H9 (cell line): ENCODE results near the gene KIZ. TPM values are rescaled to one million over a fixed set of nuclear protein-coding genes. Genes with fewer than 3 reads are reported as not detected.

Experiments
- DNase-seq: peaks from one replicate; pipeline ENCODE4 v3.0.0-alpha.2; 2017
- H2AFZ ChIP-seq: one replicate; pipeline ENCODE4 v1.6.1; 2013; ENCODE audit warnings: mild to moderate bottlenecking, low read length, control low read depth, moderate library complexity
- H2AK5ac ChIP-seq: 2 replicates; pipeline ENCODE4 v1.6.1; 2013; ENCODE audit warnings: low read length, control low read depth, mixed read lengths; ENCODE audit not compliant: insufficient read length
- H2BK120ac ChIP-seq: one replicate; pipeline ENCODE4 v1.6.1; 2013; ENCODE audit warnings: low read depth, mild to moderate bottlenecking, low read length, control low read depth, inconsistent platforms; ENCODE audit not compliant: poor library complexity, severe bottlenecking
- H2BK12ac ChIP-seq: 2 replicates; pipeline ENCODE4 v1.6.1; 2013; ENCODE audit warnings: low read length, control low read depth, mixed read lengths, low read depth; ENCODE audit not compliant: insufficient read length
- H2BK15ac ChIP-seq: 2 replicates; pipeline ENCODE4 v1.6.1; 2013; ENCODE audit warnings: low read depth, low read length, control low read depth
- H2BK20ac ChIP-seq: one replicate; pipeline ENCODE4 v1.6.1; 2013; ENCODE audit warnings: low read depth, mild to moderate bottlenecking, low read length, control low read depth, inconsistent platforms; ENCODE audit not compliant: poor library complexity, severe bottlenecking
- H2BK5ac ChIP-seq: 2 replicates; pipeline ENCODE4 v1.6.1; 2013; ENCODE audit warnings: low read length, control low read depth, mixed read lengths; ENCODE audit not compliant: insufficient read length
- H3K14ac ChIP-seq: 2 replicates; pipeline ENCODE4 v1.6.1; 2013; ENCODE audit warnings: low read length, control low read depth; ENCODE audit not compliant: insufficient read depth
- H3K18ac ChIP-seq: 2 replicates; pipeline ENCODE4 v1.6.1; 2013; ENCODE audit warnings: low read depth, mild to moderate bottlenecking, mixed read lengths, low read length, control low read depth; ENCODE audit not compliant: insufficient read length
- H3K23ac ChIP-seq: 2 replicates; pipeline ENCODE4 v1.6.1; 2013; ENCODE audit warnings: low read length, control low read depth, mixed read lengths, low read depth; ENCODE audit not compliant: insufficient read length
- H3K23me2 ChIP-seq: 2 replicates; pipeline ENCODE4 v1.6.1; 2013; ENCODE audit warnings: low read depth, mild to moderate bottlenecking, mixed read lengths, low read length, control low read depth; ENCODE audit not compliant: insufficient read length, poor library complexity, severe bottlenecking
- H3K27ac ChIP-seq: 2 replicates; pipeline ENCODE4 v1.5.1; 2013; ENCODE audit warnings: low read length, control low read depth, mixed read lengths, low read depth; ENCODE audit not compliant: insufficient read length
- H3K27me3 ChIP-seq: 2 replicates; pipeline ENCODE4 v1.6.1; 2013; ENCODE audit warnings: low read length, control low read depth, inconsistent platforms; ENCODE audit not compliant: insufficient read depth
- H3K4ac ChIP-seq: 2 replicates; pipeline ENCODE4 v1.6.1; 2013; ENCODE audit warnings: low read depth, mild to moderate bottlenecking, control low read depth, inconsistent platforms, low read length, moderate library complexity
- H3K4me1 ChIP-seq: 2 replicates; pipeline ENCODE4 v1.6.1; 2013; ENCODE audit warnings: low read length, control low read depth, inconsistent platforms; ENCODE audit not compliant: insufficient read depth
- H3K4me2 ChIP-seq: 2 replicates; pipeline ENCODE4 v1.6.1; 2013; ENCODE audit warnings: low read length, control low read depth, mixed read lengths; ENCODE audit not compliant: insufficient read length, insufficient read depth
- H3K56ac ChIP-seq: 2 replicates; pipeline ENCODE4 v1.6.1; 2013; ENCODE audit warnings: low read depth, mild to moderate bottlenecking, mixed read lengths, low read length, control low read depth; ENCODE audit not compliant: insufficient read length
- H3K79me1 ChIP-seq: 2 replicates; pipeline ENCODE4 v1.6.1; 2013; ENCODE audit warnings: low read depth, mild to moderate bottlenecking, moderate library complexity, low read length, control low read depth, inconsistent platforms; ENCODE audit not compliant: insufficient read depth, poor library complexity, severe bottlenecking
- H3K79me2 ChIP-seq: 2 replicates; pipeline ENCODE4 v1.6.1; 2013; ENCODE audit warnings: low read length, control low read depth, inconsistent platforms; ENCODE audit not compliant: insufficient read depth
- H3K9ac ChIP-seq: 2 replicates; pipeline ENCODE4 v1.6.1; 2013; ENCODE audit warnings: low read length, control low read depth, mixed read lengths; ENCODE audit not compliant: insufficient read length; ENCODE audit errors: extremely low read depth
- H3K9me3 ChIP-seq: one replicate; pipeline ENCODE4 v1.6.1; 2013; ENCODE audit warnings: low read depth, low read length, inconsistent platforms; ENCODE audit not compliant: control insufficient read depth
- H3T11ph ChIP-seq: one replicate; pipeline ENCODE4 v1.6.1; 2013; ENCODE audit warnings: mild to moderate bottlenecking, low read length, control low read depth, inconsistent platforms
- H4K20me1 ChIP-seq: one replicate; pipeline ENCODE4 v1.6.1; 2013; ENCODE audit not compliant: control insufficient read depth, insufficient read length, insufficient read depth
- H4K5ac ChIP-seq: 2 replicates; pipeline ENCODE4 v1.6.1; 2013; ENCODE audit warnings: low read depth, mild to moderate bottlenecking, mixed read lengths, low read length, control low read depth; ENCODE audit not compliant: insufficient read length
- H4K8ac ChIP-seq: replicated peaks from 2 replicates; pipeline ENCODE4 v1.6.1; 2013; ENCODE audit warnings: low read length, control low read depth, mixed read lengths, low read depth; ENCODE audit not compliant: insufficient read length
- H4K91ac ChIP-seq: 2 replicates; pipeline ENCODE4 v1.6.1; 2013; ENCODE audit warnings: low read depth, mild to moderate bottlenecking, moderate library complexity, mixed read lengths, low read length, control low read depth; ENCODE audit not compliant: insufficient read length
- H3K27ac Mint-ChIP-seq, 3 experiments: 2 replicates in 2 of 3; 3 replicates in 1 of 3; pipeline ENCODE4 v1.8.0; 2020 to 2021; ENCODE audit warnings: mixed read lengths in 3 of 3, mild to moderate bottlenecking in 1 of 3, moderate library complexity in 1 of 3
- H3K27me3 Mint-ChIP-seq: 2 replicates; pipeline ENCODE4 v1.8.0; 2021; ENCODE audit warnings: low read depth, mild to moderate bottlenecking, moderate library complexity, mixed read lengths
- H3K36me3 Mint-ChIP-seq, 3 experiments: 2 replicates in 2 of 3; 3 replicates in 1 of 3; pipeline ENCODE4 v1.8.0; 2020 to 2021; ENCODE audit warnings: low read depth in 3 of 3, mixed read lengths in 3 of 3; ENCODE audit not compliant: insufficient read depth in 1 of 3
- H3K4me1 Mint-ChIP-seq, 2 experiments: 2 replicates each; pipeline ENCODE4 v1.8.0; 2020; ENCODE audit warnings: mixed read lengths in 2 of 2
- H3K4me3 Mint-ChIP-seq, 2 experiments: 2 replicates in 1 of 2; 3 replicates in 1 of 2; pipeline ENCODE4 v1.8.0; 2020 to 2021; ENCODE audit warnings: mild to moderate bottlenecking in 2 of 2, mixed read lengths in 2 of 2, moderate library complexity in 1 of 2
- H3K9me3 Mint-ChIP-seq, 2 experiments: 2 replicates in 1 of 2; 3 replicates in 1 of 2; pipeline ENCODE4 v1.8.0; 2020; ENCODE audit warnings: mild to moderate bottlenecking in 2 of 2, mixed read lengths in 2 of 2, moderate library complexity in 1 of 2
- CTCF ChIP-seq: fragments of 200-600 bp; sonication (generic); conservative IDR thresholded peaks from 3 replicates; pipeline ENCODE4 v1.8.0; 2021; ENCODE audit warnings: antibody characterized with exemption, mild to moderate bottlenecking
- WGBS: extraction: QIAGEN DNeasy Blood & Tissue Kit; methylation state at CpG from one replicate; pipeline ENCODE4 v1.1.7; 2013; ENCODE audit warnings: missing lambda C conversion rate, low lambda C conversion rate, mixed read lengths; ENCODE audit not compliant: insufficient read length; ENCODE audit errors: extremely low coverage; 5-methylcytosine and 5-hydroxymethylcytosine counted together
- total RNA-seq: library from RNA; stranded (reverse); gene quantifications from 2 replicates; pipeline ENCODE4 v1.2.1, GENCODE V29; 2021

Gene KIZ
- total RNA-seq, 1 experiment from 2014 or later, result 29.3 TPM

GRCh38 chr20:21101453-21101931 is 24.4 kb upstream of the KIZ start:
- peak; percentile 22; the same call in 2 of the 3 replicates for TF ChIP-seq CTCF
- Histone ChIP-seq H3K4me1 (no peaks in the 10 kb centered on the region; the same call in 1 of the 2 replicates), H3K18ac (peak overlapping the region; percentile 43), H3K14ac (peak overlapping the region; percentile 69), H4K20me1 (no peaks in the 10 kb centered on the region), H3K9ac (no peak overlapping the region), H2BK20ac (no peak overlapping the region), H3K27ac (no peak overlapping the region), H3K4ac (no peak overlapping the region), H2BK15ac (no peak overlapping the region), H2BK12ac (no peak overlapping the region), H4K91ac (no peak overlapping the region), H3K79me1 (no peaks in the 10 kb centered on the region), H2BK5ac (no peak overlapping the region), H3T11ph (no peak overlapping the region), H2AFZ (no peak overlapping the region), H3K23ac (no peak overlapping the region), H4K8ac (no peak overlapping the region), H3K4me2 (peak overlapping the region; percentile 89), H3K23me2 (peaks cover 58% of the 10 kb centered on the region), H4K5ac (no peak overlapping the region), H2AK5ac (no peak overlapping the region), H2BK120ac (no peak overlapping the region), H3K56ac (no peak overlapping the region), H3K79me2 (no peaks in the 10 kb centered on the region), H3K9me3 (no peaks in the 10 kb centered on the region), H3K27me3 (peaks cover 41% of the 10 kb centered on the region)
- peak; percentile 75 for DNase-seq
- H3K4me1 Mint-ChIP-seq, result peaks cover 50 to 58% of the 10 kb centered on the region in 2 experiments
- no peaks in the 10 kb centered on the region for H3K36me3 Mint-ChIP-seq
- no CpG with 5 or more reads among the region's 35 CpGs for WGBS
- peak overlapping the region; percentile 62 to 89 for H3K4me3 Mint-ChIP-seq
- H3K9me3 Mint-ChIP-seq, result no peaks in the 10 kb centered on the region; a peak in 2 of 5 replicates
- peaks cover 98% of the 10 kb centered on the region for H3K27me3 Mint-ChIP-seq
- no peak overlapping the region for H3K27ac Mint-ChIP-seq
